ENCODE results near the gene CD59.

GRCh38 chr11:33703234-33703633 is 33.0 kb downstream of the CD59 start:
- TF ChIP-seq CTCF (IDR thresholded peaks at IDR 0.05; ENCODE audit: insufficient read depth, low read length, poor library complexity, severe bottlenecking) (no peak), EZH2phosphoT487 (conservative IDR thresholded peaks at IDR 0.05; ENCODE audit: low read length) (no peak)
